Frontal cortex (tissue), 4 donors: ENCODE data around the gene SUPV3L1. TPM values are rescaled to one million over a fixed set of nuclear protein-coding genes. Genes with fewer than 3 reads are reported as not detected.
"Not testable (repeated sequence)": the region's sequence is repeated elsewhere in the genome, so short reads cannot be mapped to it uniquely, and the experiment has no call there.

ENCODE experiments used
- DNase-seq, 2 donors: peaks; one replicate each; pipeline ENCODE4 v3.0.0; 2012; ENCODE audit warnings: low spot score in 2 of 2
- FAIRE-seq: peaks from 2 replicates; lab custom pipeline; 2012; peaks lifted over from hg19 to GRCh38; lab: Jason Lieb, UNC
- total RNA-seq: library from RNA; depleted of rRNA; stranded (reverse); fragments of >200 nt; gene quantifications from one replicate; pipeline ENCODE4 v1.2.3, GENCODE V29; 2014
- donor health status: control.
- donor health status: control.
- donor health status: control.

SUPV3L1 gene
- total RNA-seq, 1 donor from 2014 or later = 40.4 TPM

DNA sequence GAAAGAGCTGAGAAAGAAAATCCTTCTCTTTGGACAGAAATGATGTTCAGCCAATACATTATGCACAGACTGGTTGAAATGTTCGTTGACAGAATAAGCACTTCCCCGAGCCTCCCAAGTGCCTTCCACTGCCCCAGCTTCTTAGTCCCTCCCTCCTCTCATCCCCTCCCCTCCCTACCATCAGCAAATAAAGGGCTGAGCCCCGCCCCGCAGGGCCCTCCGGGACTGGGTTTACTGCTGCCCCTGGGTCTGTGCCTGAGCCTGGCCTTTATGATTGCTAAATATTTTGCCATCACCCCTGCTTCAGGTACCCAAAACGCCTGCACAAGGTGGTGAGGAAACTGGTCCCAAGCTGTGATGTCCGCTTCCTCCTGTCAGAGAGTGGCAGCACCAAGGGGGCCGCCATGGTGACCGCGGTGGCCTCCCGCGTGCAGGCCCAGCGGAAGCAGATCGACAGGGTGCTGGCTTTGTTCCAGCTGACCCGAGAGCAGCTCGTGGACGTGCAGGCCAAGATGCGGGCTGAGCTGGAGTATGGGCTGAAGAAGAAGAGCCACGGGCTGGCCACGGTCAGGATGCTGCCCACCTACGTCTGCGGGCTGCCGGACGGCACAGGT, 68.2 kb downstream of the SUPV3L1 start:
- FAIRE-seq = no peak
- DNase-seq = no peak

DNA sequence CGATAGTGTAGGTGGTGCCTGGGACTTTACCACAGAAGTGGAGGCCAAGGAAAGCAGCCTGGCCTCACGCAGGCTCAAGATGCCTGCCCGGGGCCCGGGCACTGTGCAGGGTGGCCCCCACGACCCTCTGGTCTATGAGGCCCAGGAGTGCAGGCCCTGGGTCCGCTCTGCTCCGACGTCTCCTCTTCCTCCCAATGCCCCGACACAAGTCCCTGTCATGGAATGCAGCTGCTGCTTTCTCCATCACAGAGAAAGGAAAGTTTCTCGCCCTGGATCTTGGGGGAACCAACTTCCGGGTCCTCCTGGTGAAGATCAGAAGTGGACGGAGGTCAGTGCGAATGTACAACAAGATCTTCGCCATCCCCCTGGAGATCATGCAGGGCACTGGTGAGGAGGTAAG, 70.0 kb downstream of the SUPV3L1 start:
- DNase-seq (no peak), FAIRE-seq (no peak)

DNA sequence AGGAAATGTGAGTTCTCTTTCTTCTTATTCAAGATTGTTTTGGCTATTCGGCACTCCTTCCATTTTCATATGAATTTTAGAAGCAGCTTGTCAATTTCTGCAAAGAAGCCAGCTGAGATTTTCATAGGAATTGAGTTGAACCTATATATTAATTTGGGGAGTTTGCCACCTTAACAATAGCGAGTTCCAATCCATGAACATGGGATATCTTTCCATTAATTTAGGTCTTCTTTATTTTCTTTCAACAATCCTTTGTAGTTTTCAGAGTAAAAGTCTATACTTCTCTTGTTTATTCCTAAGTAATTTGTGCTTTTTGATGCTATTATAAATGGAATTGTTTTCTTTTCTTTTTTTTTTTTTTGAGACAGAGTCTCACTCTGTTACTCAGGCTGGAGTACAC, 71.4 kb downstream of the SUPV3L1 start:
- FAIRE-seq, DNase-seq: not testable (repeated sequence)

DNA sequence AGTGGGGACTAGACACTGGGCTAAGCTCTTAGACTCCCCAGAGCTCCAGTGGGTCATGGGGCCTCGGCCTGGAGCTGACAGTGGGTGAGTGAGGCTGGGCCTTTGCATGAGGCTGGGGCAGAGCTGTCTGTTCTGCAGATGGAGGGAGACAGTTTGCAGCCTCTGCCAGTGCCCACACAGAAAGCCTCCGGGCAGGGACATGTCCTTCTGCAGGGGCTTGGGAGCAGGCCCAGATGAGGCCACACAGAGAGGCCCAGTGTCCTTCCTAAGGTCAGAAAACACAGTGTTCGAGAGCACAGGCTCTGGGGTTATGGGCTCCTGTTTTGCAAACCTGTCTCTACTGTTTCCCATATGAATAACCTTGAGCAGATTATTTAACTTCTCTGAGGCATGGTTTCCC, 73.1 kb downstream of the SUPV3L1 start:
- DNase-seq (no peak), FAIRE-seq (no peak)

DNA sequence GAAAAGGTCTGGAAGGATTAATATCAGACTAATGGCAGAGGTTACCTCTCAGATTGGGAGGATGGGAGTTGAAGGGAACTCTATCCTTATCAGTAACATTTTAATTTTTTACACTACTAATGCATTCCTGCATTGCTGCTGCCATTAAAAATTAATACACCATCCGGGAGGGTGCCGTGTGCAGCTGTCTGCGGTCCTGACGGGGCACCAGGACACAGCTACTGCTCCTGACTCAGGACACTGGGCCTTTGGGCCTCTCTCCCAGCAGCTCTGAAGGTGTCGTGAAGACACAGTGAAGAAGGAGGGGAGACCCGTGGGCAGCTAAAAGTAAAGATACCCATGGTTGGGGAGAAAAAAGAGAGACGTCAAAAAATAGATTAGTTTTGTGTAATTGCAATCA, 74.8 kb downstream of the SUPV3L1 start:
- no peak for DNase-seq
- no peak for FAIRE-seq

Other genes with a start within 250 kb of the SUPV3L1 start
- 46.5 TPM for gene DDX21, start 224.1 kb upstream of the SUPV3L1 start, total RNA-seq
- gene KIFBP, start 191.4 kb upstream of the SUPV3L1 start, total RNA-seq = 32.2 TPM
- 22.4 TPM for gene SRGN, start 92.1 kb upstream of the SUPV3L1 start, total RNA-seq
- 57.5 TPM for gene VPS26A, start 56.1 kb upstream of the SUPV3L1 start, total RNA-seq
- gene HKDC1, start 40.1 kb downstream of the SUPV3L1 start, total RNA-seq = 0.41 TPM
- gene HK1, start 98.3 kb downstream of the SUPV3L1 start, total RNA-seq = 114 TPM
- 0.82 TPM for gene TACR2, start 236.7 kb downstream of the SUPV3L1 start, total RNA-seq